Erythroblast (primary cell): ENCODE measurements around the gene ADAM12.

Experiments
- GATA1 ChIP-seq: IDR thresholded peaks from 2 replicates; pipeline ENCODE4 v1.6.1; 2011; ENCODE audit warnings: low read depth, mild to moderate bottlenecking, control low read depth, low read length, moderate library complexity
- POLR2A ChIP-seq: IDR thresholded peaks from 2 replicates; pipeline ENCODE4 v1.6.1; 2011; ENCODE audit warnings: mild to moderate bottlenecking, low read length

DNA sequence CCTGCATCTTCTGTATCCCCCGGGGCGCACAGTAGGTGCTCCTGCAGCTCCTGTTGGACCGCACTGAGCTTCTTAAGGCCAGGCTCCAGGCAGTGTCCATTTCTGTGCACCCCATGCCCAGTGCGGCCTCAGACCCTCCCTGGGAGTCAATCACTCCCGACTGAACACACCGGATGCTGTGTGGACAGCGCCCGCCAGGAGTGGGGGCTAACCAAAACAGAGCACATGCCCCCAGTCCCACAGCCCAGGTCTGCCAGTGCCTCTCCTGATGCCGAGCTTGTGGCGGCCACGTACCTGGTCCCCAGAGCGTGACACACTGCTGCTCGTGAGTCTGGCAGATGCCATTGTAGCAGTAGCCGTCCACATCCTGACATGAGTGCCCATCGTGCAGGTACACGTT lies 323.8 kb downstream of the ADAM12 start:
- TF ChIP-seq POLR2A, result no peak
- TF ChIP-seq GATA1, result no peak
